HG03457 (cell line): ENCODE results near the gene PTGDR2.

ENCODE experiments used
- ATAC-seq: cut with Tn5 transposase; IDR thresholded peaks from one replicate; pipeline ENCODE4 v1.9.1; 2021; ENCODE audit warnings: moderate number of reproducible peaks; ENCODE audit not compliant: unreplicated experiment

PTGDR2 gene

DNA sequence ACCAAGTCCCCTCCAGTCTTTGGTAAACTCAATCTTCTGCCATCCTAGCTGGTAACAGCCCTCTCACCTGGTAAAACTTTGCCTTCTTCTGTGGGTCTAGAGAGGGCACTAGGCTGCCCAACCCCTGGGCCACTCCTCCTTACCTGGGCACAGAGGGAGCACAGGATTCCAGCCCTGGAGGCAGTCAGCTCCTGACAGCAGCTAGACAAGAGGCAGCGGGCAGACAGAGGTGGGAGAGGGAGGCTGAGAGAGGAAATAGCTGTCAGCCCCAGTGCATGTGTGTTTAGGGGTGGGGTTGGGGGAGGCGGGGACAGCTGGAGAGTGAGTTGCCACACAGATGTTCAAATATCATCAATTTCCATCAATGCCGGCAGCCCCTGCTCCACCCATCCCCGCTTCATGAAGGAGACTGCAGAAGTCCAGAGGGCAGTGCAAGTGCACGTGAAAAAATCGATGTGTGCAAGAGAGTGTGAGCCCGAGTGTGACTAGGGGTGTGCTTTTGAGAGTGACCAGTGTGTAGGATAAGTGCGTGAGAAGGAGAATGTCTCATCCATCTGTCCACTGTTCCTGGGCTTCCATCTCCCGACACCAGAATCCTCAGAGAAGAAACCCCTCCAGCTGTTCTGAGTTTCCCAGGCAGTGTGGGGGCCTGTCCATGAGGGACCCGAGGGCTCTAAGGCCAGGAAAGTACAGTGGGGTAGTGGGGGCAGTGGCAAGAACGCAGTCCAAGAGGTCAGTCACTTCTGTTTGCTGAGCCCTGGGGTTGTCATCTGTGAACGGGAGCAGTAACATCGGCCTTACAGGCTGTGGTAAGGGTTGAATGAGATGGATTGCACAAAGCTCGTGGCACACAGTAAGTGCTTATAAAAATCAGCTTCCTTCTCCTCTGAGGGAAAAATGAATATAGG, at the start of gene PTGDR2:
Gene PTGDR2, minus strand, starts transcription at position 225 of the 908 bp plus-strand sequence. CDS start 2,228 bp downstream, outside the sequence.
- ATAC-seq = no peak

DNA sequence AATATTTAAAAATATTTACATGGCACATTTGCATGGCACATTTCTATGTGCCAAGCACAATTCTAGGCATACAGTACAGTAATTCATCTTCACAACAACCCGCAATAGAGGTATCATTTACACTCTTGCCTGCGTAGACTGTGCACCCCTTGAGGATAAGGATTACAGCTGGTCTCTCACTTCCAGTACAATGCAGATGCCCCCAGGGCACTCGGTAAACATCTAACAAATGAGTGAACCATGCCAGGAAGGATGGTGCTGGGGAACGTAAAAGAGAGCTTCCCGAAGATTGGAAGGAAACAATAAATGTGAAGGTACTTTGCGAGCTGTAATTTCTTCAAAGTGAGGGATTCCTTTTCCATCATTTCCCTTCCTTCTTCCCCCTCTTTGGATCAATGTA, 49.3 kb upstream of the PTGDR2 start:
- no peak for ATAC-seq

- no peak for ATAC-seq
Measured at GRCh38 chr11:60902625-60903024, 46.9 kb upstream of the PTGDR2 start.

DNA sequence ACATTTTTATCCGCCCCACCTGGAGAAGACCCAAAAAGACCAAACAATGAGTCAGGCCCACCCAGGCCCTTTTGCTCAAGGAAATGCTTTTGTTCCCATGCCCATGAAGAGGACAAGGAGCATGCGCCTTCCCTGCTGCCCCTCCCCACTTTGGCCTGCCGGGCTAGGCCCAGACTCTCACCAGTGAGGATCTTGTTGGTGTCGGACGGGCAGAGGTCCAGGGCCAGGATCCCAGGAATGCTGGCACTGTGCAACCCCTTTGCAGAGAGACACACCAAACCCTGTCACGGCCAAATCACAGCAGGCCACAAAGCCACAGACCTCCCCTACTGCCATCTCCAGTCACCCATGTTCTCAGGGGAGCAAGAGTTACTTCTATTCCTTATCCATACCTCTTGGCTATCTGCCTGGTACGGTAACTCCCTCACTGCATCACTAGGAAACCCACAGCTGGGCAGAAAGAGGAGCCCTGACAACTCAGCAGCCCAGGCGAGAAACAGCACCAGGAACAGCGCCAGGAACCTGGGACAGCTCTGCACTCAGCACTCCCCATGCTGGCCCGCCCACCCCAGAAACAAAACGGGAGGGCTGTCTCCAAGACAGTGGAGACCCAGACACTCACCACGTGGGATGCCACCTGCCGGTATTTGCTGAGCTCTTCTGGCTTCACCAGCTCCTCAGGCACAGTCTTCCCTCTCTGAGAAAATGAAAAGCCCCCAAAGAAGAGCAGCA, 45.1 kb upstream of the PTGDR2 start:
- no peak for ATAC-seq

- no peak for ATAC-seq
Measured at GRCh38 chr11:60899977-60900376, 44.2 kb upstream of the PTGDR2 start.

DNA sequence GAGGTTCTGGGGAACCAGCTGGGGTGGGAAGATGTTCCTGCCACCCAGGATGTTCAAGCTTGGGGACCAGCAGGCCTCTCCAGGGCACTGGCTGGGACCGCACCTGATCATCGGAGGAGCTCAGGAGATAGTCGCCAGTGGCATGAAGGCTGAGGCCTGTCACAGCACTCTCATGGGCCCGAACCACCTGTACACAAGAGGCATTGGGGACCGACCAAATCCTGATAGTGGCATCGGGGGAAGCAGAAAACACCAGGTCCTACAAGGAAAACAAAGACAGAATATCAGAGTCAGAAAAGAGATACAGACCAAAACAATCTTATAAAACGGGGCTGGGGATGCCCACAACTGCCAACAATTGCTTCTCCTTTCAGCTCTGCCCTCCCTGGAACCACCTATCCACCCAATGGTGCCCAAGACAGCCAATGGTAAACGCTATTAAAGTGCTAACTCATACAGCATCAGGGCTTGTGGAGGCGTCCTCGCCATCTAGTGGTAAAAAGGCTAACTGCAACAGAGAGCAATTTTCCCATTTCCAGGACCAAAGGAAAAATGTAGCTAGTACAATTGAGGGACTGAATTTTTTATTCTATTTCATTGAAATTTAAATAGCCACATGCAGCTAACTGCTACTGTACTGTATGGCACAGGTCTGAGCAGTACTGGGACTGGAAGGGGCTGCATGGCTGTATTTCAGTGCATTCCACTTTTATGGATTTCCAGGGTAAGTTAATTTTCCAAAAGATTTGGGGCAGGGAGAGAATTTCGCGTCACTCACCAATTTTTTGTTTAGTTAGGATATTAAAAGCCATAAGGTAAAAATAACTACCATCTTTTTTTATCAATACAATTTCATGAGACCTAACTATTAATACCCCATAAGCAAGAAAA, 43.5 kb upstream of the PTGDR2 start:
- no peak for ATAC-seq

GRCh38 chr11:60897496-60897895, 41.7 kb upstream of the PTGDR2 start:
- ATAC-seq = no peak

- no peak for ATAC-seq
Measured at GRCh38 chr11:60895687-60896086, 39.9 kb upstream of the PTGDR2 start.

GRCh38 chr11:60891103-60891741, 35.5 kb upstream of the PTGDR2 start:
- no peak for ATAC-seq

- no peak for ATAC-seq
Measured at GRCh38 chr11:60890696-60891095, 34.9 kb upstream of the PTGDR2 start.

GRCh38 chr11:60889869-60890311, 34.1 kb upstream of the PTGDR2 start:
- no peak for ATAC-seq

GRCh38 chr11:60887556-60887955, 31.8 kb upstream of the PTGDR2 start:
- no peak for ATAC-seq

- no peak for ATAC-seq
Measured at GRCh38 chr11:60880643-60881282, 25.0 kb upstream of the PTGDR2 start.

DNA sequence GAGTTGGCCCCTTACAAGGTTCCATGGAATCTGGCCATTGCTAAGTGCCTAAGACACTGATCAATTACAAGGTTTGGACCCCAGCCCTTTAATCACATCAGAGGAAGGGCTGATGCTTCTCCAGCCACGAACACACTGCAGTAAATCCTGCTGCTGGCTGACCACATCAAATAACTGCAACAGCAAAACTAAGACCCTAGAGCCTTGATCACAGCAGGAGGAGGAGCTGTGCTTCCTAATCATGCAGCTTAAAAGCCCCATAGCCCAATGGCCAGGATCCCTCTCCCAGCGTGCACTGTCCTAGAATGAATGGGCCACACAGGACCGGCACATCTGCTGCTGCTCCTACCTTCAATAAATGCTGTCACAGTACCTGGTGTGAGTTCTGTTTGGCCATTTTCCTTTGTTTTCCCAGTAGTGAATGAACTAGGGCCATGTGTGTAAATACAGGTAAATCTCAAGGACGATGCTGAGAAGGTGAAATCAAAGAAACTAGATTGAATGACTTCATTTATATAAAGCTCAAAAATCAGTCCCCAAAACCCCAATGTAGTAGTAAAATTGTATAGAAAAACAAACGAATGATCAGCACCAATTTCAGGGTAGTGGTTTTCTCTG, 24.3 kb upstream of the PTGDR2 start:
- no peak for ATAC-seq

DNA sequence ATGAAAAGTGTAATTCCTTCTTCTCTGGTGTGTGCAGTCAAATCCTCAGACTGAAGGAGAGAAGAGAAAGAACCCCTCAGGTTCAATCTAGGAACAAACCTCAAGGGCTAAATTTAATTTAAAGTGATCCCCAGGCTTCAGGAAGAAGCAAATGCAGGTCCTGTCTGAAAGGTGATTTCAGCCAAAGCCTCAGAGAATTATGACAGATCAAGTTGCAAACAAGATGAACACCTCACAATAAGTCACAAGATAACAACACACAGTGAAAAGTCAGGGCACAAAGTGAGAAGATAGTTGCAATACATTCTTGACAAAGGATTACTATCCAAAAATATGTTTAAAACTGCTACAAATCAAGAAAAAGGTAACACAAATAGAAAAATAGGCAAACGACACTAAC, 23.4 kb upstream of the PTGDR2 start:
- ATAC-seq = no peak

GRCh38 chr11:60878245-60879101, 22.7 kb upstream of the PTGDR2 start:
- no peak for ATAC-seq

DNA sequence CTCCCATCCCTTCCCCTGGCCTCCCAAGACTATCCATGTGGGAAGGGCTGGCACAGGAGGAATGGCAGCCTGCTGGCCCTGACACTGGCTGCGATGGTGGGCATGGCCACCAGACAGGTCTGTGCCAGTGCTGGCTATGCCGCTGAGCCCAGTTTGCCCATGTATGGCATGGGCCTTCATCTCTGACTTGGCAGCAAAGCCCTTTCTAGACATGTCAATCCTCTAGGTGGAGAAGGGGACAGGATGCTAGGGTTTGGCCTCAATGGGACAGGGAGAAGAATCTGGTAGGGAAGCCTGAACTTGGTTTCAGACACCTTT, 20.4 kb upstream of the PTGDR2 start:
- ATAC-seq = no peak

- no peak for ATAC-seq
Measured at GRCh38 chr11:60875366-60876167, 19.8 kb upstream of the PTGDR2 start.
